Ascending aorta (tissue), 2 donors: ENCODE results near the gene CLPX. TPM values are rescaled to one million over a fixed set of nuclear protein-coding genes. Genes with fewer than 3 reads are reported as not detected.

Experiments
- DNase-seq, 2 donors: peaks; one replicate each; pipeline ENCODE4 v3.0.0-alpha.2; 2019; ENCODE audit warnings: low spot score in 2 of 2
- H3K27ac ChIP-seq, 2 donors: fragments of 200-600 bp; sonication (generic); one replicate each; pipeline ENCODE4 v1.5.1; 2016 to 2017; ENCODE audit warnings: mild to moderate bottlenecking in 1 of 2
- H3K27me3 ChIP-seq: fragments of 200-600 bp; sonication (generic); one replicate; pipeline ENCODE4 v1.5.1; 2017
- H3K36me3 ChIP-seq, 2 donors: fragments of 200-600 bp; sonication (generic); one replicate each; pipeline ENCODE4 v1.5.1; 2016
- H3K4me1 ChIP-seq, 2 donors: fragments of 200-600 bp; sonication (generic); one replicate each; pipeline ENCODE4 v1.5.1; 2016 to 2017; ENCODE audit warnings: mild to moderate bottlenecking in 1 of 2
- H3K4me3 ChIP-seq, 2 donors: fragments of 200-600 bp; sonication (generic); one replicate each; pipeline ENCODE4 v1.5.1; 2016 to 2017; ENCODE audit warnings: mild to moderate bottlenecking in 1 of 2
- H3K9me3 ChIP-seq, 2 donors: fragments of 200-600 bp; sonication (generic); one replicate each; pipeline ENCODE4 v1.5.1; 2016
- intact Hi-C: fragments of 100-400 bp; cut with DNase I; formaldehyde crosslinking; loops from one replicate; pipeline ENCODE4 v1.15.1; 2023
- total RNA-seq: library from RNA; depleted of rRNA; stranded (reverse); fragments of >200 nt; gene quantifications from one replicate; pipeline ENCODE4 v1.1.0, GENCODE V29; 2016
- TF ChIP-seq, protein P1 (sequence below), 3 experiments: fragments of 200-600 bp in 2 of 3; fragments of 450-650 bp in 1 of 3; sonication (generic) in 2 of 3; IDR thresholded peaks; one replicate each; pipeline ENCODE4 v1.5.1; 2016 to 2019; ENCODE audit warnings: antibody characterized with exemption in 3 of 3, mild to moderate bottlenecking in 1 of 3, moderate library complexity in 1 of 3

CLPX gene
- total RNA-seq, 1 donor from 2014 or later: 13.7 TPM

DNA sequence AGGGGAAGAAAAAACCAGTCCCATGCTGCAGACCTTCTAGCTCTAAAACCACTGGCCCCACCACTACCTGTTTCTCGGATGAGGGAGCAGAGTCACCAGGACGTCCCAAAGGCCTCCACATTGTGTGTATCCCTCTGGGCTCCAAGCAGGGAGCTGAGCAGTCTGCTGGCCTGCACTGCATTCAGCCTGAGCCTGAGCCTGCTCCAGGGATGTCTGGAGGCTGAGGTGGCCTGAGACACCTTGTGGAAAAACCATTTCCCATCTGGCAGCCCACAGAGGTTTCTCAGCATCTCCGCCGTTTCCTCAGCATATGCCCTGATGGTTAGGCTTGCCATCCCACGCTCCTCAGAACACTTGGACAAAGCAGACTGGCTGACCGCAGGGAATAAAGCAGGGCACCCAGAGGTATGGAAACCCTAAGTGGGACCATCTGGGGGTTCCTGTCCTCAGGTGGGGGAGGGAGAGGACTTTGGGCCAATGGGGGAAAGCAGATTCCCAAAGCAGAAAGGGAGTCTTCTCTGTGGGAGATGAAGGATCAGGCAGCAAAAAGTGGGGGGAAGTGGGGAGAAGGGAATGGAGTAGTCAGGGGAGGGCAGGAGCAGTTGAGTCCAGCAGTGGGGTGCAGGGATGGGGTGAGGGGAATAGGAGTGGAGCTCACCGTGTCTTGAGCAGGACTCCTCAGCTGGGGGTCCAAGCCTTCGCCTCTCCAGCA is 25.8 kb upstream of the CLPX start, which contains the start of gene CILP:
CILP (minus strand) TSS at position 704 of the 712 bp plus-strand sequence. CDS start 1,718 bp downstream, outside the sequence.
- no peak within 1 kb of the TSS for H3K4me3 ChIP-seq
- intact Hi-C loops: no loop called here
- H3K27ac ChIP-seq: no peak within 1 kb of the TSS
- H3K9me3 ChIP-seq: no peaks in the 10 kb centered on the region
- no peak for DNase-seq
- no peaks in the 10 kb centered on the region for H3K27me3 ChIP-seq
- no peaks in the 10 kb centered on the region for H3K36me3 ChIP-seq
- H3K4me1 ChIP-seq: no peaks in the 10 kb centered on the region
- TF ChIP-seq, protein P1, sequence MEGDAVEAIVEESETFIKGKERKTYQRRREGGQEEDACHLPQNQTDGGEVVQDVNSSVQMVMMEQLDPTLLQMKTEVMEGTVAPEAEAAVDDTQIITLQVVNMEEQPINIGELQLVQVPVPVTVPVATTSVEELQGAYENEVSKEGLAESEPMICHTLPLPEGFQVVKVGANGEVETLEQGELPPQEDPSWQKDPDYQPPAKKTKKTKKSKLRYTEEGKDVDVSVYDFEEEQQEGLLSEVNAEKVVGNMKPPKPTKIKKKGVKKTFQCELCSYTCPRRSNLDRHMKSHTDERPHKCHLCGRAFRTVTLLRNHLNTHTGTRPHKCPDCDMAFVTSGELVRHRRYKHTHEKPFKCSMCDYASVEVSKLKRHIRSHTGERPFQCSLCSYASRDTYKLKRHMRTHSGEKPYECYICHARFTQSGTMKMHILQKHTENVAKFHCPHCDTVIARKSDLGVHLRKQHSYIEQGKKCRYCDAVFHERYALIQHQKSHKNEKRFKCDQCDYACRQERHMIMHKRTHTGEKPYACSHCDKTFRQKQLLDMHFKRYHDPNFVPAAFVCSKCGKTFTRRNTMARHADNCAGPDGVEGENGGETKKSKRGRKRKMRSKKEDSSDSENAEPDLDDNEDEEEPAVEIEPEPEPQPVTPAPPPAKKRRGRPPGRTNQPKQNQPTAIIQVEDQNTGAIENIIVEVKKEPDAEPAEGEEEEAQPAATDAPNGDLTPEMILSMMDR (IDR thresholded peaks at IDR 0.05): no peak

DNA sequence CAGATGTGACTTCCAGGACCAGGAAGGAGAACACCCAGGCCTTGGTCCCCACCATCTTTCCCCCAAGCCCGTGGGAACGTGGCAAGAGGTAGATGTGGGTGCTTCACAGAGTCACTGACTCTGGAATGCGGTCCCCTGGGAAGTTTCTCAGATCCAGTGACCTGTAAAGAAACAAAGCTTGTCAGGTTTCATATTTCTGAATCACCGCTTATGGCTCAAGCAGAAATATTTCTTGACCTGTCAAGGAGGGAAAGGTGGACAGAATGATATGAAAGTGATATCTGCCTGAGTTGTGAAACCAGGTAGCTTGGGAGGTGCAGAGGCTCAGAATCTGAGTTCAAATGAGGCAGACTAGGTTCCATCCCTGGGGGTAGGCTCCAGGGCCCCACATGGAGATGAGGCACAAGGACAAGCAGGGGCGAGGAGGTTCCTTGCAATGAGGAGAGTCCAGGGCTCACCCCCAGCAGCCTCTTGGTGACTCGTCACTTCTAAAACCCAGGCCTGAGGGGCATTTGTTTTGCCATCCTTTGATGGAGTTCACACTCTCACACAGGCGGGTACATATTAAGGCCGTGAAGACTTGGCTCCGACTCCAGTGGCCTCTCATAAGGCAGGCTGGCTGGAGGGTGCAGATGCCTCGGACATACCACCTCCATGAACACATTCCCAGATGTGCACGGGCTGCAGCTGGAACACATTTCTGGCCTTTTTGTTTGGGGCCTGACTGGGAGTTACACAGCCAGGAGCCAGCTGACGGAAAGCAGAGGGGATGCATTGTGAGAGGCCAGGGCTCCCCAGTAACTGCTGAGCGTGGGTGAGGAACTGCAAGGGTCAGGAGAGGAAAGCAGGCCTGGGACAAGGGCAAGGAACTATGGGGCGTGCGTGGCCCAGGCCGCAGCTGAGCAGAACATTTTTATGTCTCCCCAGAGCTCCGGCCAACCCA is 24.8 kb upstream of the CLPX start:
- Histone ChIP-seq H3K27me3 (no peaks in the 10 kb centered on the region), H3K4me1 (no peaks in the 10 kb centered on the region), H3K4me3 (no peak overlapping the region), H3K27ac (no peak overlapping the region), H3K36me3 (no peaks in the 10 kb centered on the region), H3K9me3 (no peaks in the 10 kb centered on the region)
- TF ChIP-seq, protein P1 (IDR thresholded peaks at IDR 0.05): no peak
- intact Hi-C loops: no loop called here
- DNase-seq: no peak

DNA sequence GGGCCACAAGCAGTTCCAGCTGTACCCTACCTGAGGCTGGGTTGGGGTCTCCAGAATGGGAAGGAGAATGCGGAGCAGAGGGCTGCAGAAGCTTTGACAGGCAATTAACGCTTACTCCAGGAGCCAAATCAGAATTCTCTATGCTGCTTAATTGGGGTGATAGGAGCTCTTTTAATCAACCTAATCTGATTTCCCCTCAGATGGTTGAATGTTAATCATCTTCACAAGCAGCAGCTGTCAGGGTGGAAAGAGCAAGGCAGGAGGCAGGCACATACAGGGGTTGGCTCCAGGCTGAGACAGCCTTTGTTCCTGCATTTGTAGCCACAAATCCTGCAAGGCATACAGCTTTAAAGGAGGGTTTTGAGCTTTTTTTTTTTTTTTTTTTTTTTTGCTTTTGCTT is 23.5 kb upstream of the CLPX start:
- Histone ChIP-seq H3K9me3 (no peaks in the 10 kb centered on the region), H3K4me3 (no peak overlapping the region), H3K4me1 (no peaks in the 10 kb centered on the region), H3K27me3 (no peaks in the 10 kb centered on the region), H3K36me3 (no peaks in the 10 kb centered on the region), H3K27ac (no peak overlapping the region)
- TF ChIP-seq, protein P1 (IDR thresholded peaks at IDR 0.05): no peak
- no peak for DNase-seq
- intact Hi-C loops: no loop called here

DNA sequence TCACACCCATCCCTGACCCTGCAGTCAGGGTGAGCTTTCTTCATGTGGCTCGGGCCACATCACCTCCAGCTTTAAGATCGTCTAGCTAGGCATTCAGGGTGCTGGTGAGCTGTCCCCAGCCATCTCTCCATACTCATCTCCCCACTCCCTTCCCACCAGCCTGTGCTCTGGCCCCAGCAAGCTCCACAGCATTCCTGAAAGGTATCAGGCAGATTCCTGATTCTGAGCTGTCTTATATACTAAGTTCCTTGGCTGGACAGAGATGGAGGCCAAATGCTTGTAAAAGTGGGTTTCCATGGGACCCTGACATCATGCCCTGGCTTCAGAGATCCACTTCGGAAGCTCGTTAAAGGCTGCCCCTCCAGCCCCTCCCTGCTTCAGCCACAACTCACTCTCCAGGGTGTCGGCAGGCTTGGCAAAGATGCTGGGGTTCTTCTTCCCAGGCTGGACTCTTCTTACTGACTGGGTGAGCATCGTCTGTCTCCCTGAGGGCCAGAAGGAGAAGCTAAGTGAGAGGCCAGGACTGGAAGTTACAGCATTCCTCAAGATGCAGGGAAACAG is 22.2 kb upstream of the CLPX start:
- DNase-seq: no peak
- Histone ChIP-seq H3K36me3 (no peaks in the 10 kb centered on the region), H3K4me3 (no peak overlapping the region), H3K9me3 (no peaks in the 10 kb centered on the region), H3K4me1 (no peaks in the 10 kb centered on the region), H3K27me3 (no peaks in the 10 kb centered on the region), H3K27ac (no peak overlapping the region)
- TF ChIP-seq, protein P1 (IDR thresholded peaks at IDR 0.05): no peak
- intact Hi-C loops: no loop called here

DNA sequence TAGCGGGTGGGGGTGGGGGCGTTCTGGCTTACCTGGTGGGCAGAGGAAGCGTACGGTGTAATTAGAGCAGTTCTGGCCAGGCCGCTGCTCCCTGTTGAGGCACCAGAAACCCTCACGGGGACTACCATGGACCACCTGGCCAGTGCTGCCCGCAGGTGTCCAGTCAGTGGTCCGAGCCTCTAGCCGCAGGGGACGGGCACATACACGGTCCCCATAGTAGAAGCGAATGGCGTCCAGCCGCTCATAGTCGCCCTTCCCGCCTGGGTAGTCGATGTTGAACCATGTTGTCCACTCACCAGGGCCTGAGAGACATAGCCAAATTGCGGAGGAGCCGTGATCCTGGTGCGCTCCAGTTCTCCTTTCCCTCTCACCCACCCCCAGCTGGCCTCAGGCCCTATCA is 21.6 kb upstream of the CLPX start:
- Histone ChIP-seq H3K4me1 (no peaks in the 10 kb centered on the region), H3K27ac (no peak overlapping the region), H3K4me3 (no peak overlapping the region), H3K36me3 (no peaks in the 10 kb centered on the region), H3K9me3 (no peaks in the 10 kb centered on the region), H3K27me3 (no peaks in the 10 kb centered on the region)
- TF ChIP-seq, protein P1 (IDR thresholded peaks at IDR 0.05): no peak
- intact Hi-C loops: no loop called here
- DNase-seq: no peak
